GM21526 (cell line): ENCODE results near the gene LRRC71.

Source experiments
- ATAC-seq: cut with Tn5 transposase; IDR thresholded peaks from one replicate; pipeline ENCODE4 v1.9.1; 2021; ENCODE audit warnings: moderate library complexity; ENCODE audit not compliant: unreplicated experiment, low FRiP score

LRRC71 gene

GRCh38 chr1:156920233-156921052 is at the start of gene LRRC71:
Gene LRRC71 (plus strand): TSS chr1:156920632. CDS start chr1:156920804, 172 bp downstream.
- no peak for ATAC-seq

- ATAC-seq = no peak
Observed at GRCh38 chr1:156873659-156874058, 46.8 kb upstream of the LRRC71 start.

GRCh38 chr1:156874142-156874541 is 46.3 kb upstream of the LRRC71 start:
- no peak for ATAC-seq

GRCh38 chr1:156874572-156875340 is 45.7 kb upstream of the LRRC71 start:
- no peak for ATAC-seq

GRCh38 chr1:156875341-156875615 is 45.2 kb upstream of the LRRC71 start:
- ATAC-seq = no peak

- ATAC-seq = no peak
Observed at GRCh38 chr1:156876281-156876680, 44.2 kb upstream of the LRRC71 start.

GRCh38 chr1:156877433-156878170 is 42.8 kb upstream of the LRRC71 start:
- no peak for ATAC-seq

- ATAC-seq = no peak
Observed at GRCh38 chr1:156879876-156880275, 40.6 kb upstream of the LRRC71 start.

GRCh38 chr1:156880473-156880872 is 40.0 kb upstream of the LRRC71 start:
- no peak for ATAC-seq

GRCh38 chr1:156881101-156881500 is 39.3 kb upstream of the LRRC71 start:
- ATAC-seq = no peak

GRCh38 chr1:156881663-156882062 is 38.8 kb upstream of the LRRC71 start:
- ATAC-seq = no peak

GRCh38 chr1:156882543-156882942 is 37.9 kb upstream of the LRRC71 start:
- ATAC-seq = no peak

GRCh38 chr1:156883919-156884318 is 36.5 kb upstream of the LRRC71 start:
- no peak for ATAC-seq

- no peak for ATAC-seq
Observed at GRCh38 chr1:156884560-156885184, 35.8 kb upstream of the LRRC71 start.

GRCh38 chr1:156885314-156885713 is 35.1 kb upstream of the LRRC71 start:
- ATAC-seq = no peak

- no peak for ATAC-seq
Observed at GRCh38 chr1:156885880-156886355, 34.5 kb upstream of the LRRC71 start.

- ATAC-seq = no peak
Observed at GRCh38 chr1:156886583-156887281, 33.7 kb upstream of the LRRC71 start.

- no peak for ATAC-seq
Observed at GRCh38 chr1:156887317-156887716, 33.1 kb upstream of the LRRC71 start.

- no peak for ATAC-seq
Observed at GRCh38 chr1:156887734-156888133, 32.7 kb upstream of the LRRC71 start.
